ENCODE measurements around the gene WDR54.

- TF ChIP-seq CTCF (conservative IDR thresholded peaks at IDR 0.05) (no peak), ZFX (IDR thresholded peaks at IDR 0.05) (no peak)
Measured at GRCh38 chr2:74406035-74406434, 15.5 kb upstream of the WDR54 start.

Measured in C4-2B (cell line).